HEK293 (cell line): ENCODE results near the gene ELL.

Experiments
- CTCF ChIA-PET: fragments of 350-600 bp; formaldehyde crosslinking; extraction: SDS; loops from one replicate; lab custom pipeline; 2021; ENCODE audit warnings: antibody characterized with exemption; lab: Yijun Ruan, JAX
- POLR2A ChIA-PET: fragments of 300-600 bp; formaldehyde crosslinking; extraction: SDS; loops from one replicate; lab custom pipeline; 2020; ENCODE audit warnings: antibody characterized with exemption, inconsistent platforms; lab: Yijun Ruan, JAX
- H3K27ac ChIP-seq: fragments of 200-500 bp; sonication (Bioruptor generic); 2 replicates; pipeline ENCODE4 v1.5.1; 2014; ENCODE audit warnings: low read depth, low read length, control low read depth, inconsistent platforms; ENCODE audit errors: extremely low read depth
- H3K36me3 ChIP-seq, 2 experiments: fragments of 200-500 bp in 1 of 2; sonication (Bioruptor generic) in 1 of 2; 1 replicate in 1 of 2; 2 replicates in 1 of 2; pipeline ENCODE4 v1.5.1; 2014 to 2017; ENCODE audit warnings: inconsistent platforms in 2 of 2, low read length in 2 of 2; ENCODE audit not compliant: control insufficient read depth in 2 of 2, insufficient read depth in 1 of 2
- H3K4me1 ChIP-seq: fragments of 200-500 bp; sonication (Bioruptor generic); 2 replicates; pipeline ENCODE4 v1.5.1; 2014; ENCODE audit warnings: mild to moderate bottlenecking, low read length, inconsistent platforms; ENCODE audit not compliant: control insufficient read depth, insufficient read depth
- H3K4me3 ChIP-seq: 2 replicates; pipeline ENCODE4 v1.5.1; 2011; ENCODE audit warnings: low read depth, mild to moderate bottlenecking, control low read depth, low read length, moderate library complexity
- H3K9me3 ChIP-seq: fragments of 200-500 bp; sonication (Bioruptor generic); 2 replicates; pipeline ENCODE4 v1.5.1; 2014; ENCODE audit warnings: low read depth, low read length, inconsistent platforms; ENCODE audit not compliant: control insufficient read depth, insufficient read depth
- BCL11A ChIP-seq: fragments of 450-650 bp; formaldehyde crosslinking; IDR thresholded peaks from 2 replicates; pipeline ENCODE4 v1.5.1; 2016; ENCODE audit warnings: low read depth, missing biosample characterization, missing genetic modification characterization
- FEZF1 ChIP-seq: fragments of 450-650 bp; formaldehyde crosslinking; IDR thresholded peaks from 2 replicates; pipeline ENCODE4 v1.5.1; 2016; ENCODE audit warnings: missing biosample characterization, missing genetic modification characterization
- KLF8 ChIP-seq: fragments of 450-650 bp; formaldehyde crosslinking; IDR thresholded peaks from 2 replicates; pipeline ENCODE4 v1.5.1; 2016; ENCODE audit warnings: missing biosample characterization, missing genetic modification characterization
- ZIC2 ChIP-seq: fragments of 450-650 bp; formaldehyde crosslinking; IDR thresholded peaks from 2 replicates; pipeline ENCODE4 v1.5.1; 2016; ENCODE audit warnings: missing biosample characterization, missing genetic modification characterization
- ZNF10 ChIP-seq: fragments of 450-650 bp; formaldehyde crosslinking; IDR thresholded peaks from 2 replicates; pipeline ENCODE4 v1.5.1; 2017; ENCODE audit warnings: missing biosample characterization, missing genetic modification characterization
- ZNF426 ChIP-seq: fragments of 450-650 bp; formaldehyde crosslinking; IDR thresholded peaks from 2 replicates; pipeline ENCODE4 v1.5.1; 2017; ENCODE audit warnings: missing biosample characterization, missing genetic modification characterization, mild to moderate bottlenecking, inconsistent platforms, moderate library complexity
- ZNF600 ChIP-seq: fragments of 450-650 bp; formaldehyde crosslinking; IDR thresholded peaks from 2 replicates; pipeline ENCODE4 v1.5.1; 2016; ENCODE audit warnings: missing biosample characterization, missing genetic modification characterization
- ZNF654 ChIP-seq: fragments of 450-650 bp; formaldehyde crosslinking; IDR thresholded peaks from 2 replicates; pipeline ENCODE4 v1.5.1; 2016; ENCODE audit warnings: low read depth, missing biosample characterization, missing genetic modification characterization
- ZNF677 ChIP-seq: fragments of 450-650 bp; IDR thresholded peaks from 2 replicates; pipeline ENCODE4 v1.5.0; 2018; ENCODE audit warnings: missing biosample characterization, mild to moderate bottlenecking, missing genetic modification characterization, moderate library complexity
- TF ChIP-seq, protein P1 (sequence below): fragments of 450-650 bp; formaldehyde crosslinking; IDR thresholded peaks from 2 replicates; pipeline ENCODE4 v1.5.1; 2016; ENCODE audit warnings: missing biosample characterization, missing genetic modification characterization
- TF ChIP-seq, protein P2 (sequence below): fragments of 450-650 bp; formaldehyde crosslinking; IDR thresholded peaks from 2 replicates; pipeline ENCODE4 v1.5.1; 2017; ENCODE audit warnings: missing biosample characterization, missing genetic modification characterization
- TF ChIP-seq, protein P3 (sequence below): fragments of 450-650 bp; formaldehyde crosslinking; IDR thresholded peaks from 2 replicates; pipeline ENCODE4 v1.5.1; 2016; ENCODE audit warnings: missing biosample characterization, missing genetic modification characterization, low read depth
- TF ChIP-seq, protein P4 (sequence below): fragments of 450-650 bp; formaldehyde crosslinking; optimal IDR thresholded peaks from 2 replicates; pipeline ENCODE3; 2016; ENCODE audit warnings: missing biosample characterization, mild to moderate bottlenecking, missing genetic modification characterization
- TF ChIP-seq, protein P5 (sequence below): fragments of 450-650 bp; formaldehyde crosslinking; IDR thresholded peaks from 2 replicates; pipeline ENCODE4 v1.5.1; 2016; ENCODE audit warnings: missing biosample characterization, missing genetic modification characterization

Gene ELL

DNA sequence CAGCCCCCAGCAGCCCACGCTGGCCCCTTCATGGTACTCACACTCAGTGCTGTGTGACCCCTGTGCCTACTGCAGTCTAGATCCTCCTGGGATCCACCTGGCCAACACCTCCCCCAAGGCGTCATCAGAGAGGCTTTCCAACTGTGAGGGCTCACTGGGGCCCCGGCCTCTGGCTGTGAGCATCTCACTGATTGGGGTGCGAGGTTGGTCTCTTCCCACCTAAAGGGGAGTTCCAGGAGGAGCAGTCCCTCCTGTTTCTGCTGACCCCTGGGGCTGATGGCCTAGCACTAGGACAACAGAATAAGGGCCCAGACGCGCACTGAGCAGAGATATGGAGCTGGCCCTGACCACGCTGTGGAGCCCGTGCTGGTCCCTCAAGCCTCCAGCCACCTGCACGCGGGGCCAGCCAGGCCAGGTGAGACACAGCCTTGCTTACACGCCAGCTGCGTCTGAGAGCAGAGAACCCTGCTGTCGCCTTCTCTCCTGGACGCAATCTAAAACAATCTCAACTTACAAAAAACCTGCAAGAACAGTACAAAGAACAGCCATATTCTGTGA lies 32.2 kb downstream of the ELL start:
- peaks cover 10% of the 10 kb centered on the region for H3K4me1 ChIP-seq
- CTCF ChIA-PET, result interaction anchor here (0.7 to 2.0 kb wide), 7 partner anchors 22 to 187 kb away, joined by 3 to 14 read pairs (median 5); no protein-coding TSS in a partner anchor
- no peak for TF ChIP-seq ZNF600 (tag by site-specific recombination)
- TF ChIP-seq ZIC2 (tag by site-specific recombination), result peak; percentile 67
- TF ChIP-seq, all 188 proteins: peak for 1
- Histone ChIP-seq H3K9me3 (no peaks in the 10 kb centered on the region), H3K27ac (no peak overlapping the region), H3K4me3 (no peak overlapping the region), H3K36me3 (no peaks in the 10 kb centered on the region)
- POLR2A ChIA-PET, result no interaction called here

DNA sequence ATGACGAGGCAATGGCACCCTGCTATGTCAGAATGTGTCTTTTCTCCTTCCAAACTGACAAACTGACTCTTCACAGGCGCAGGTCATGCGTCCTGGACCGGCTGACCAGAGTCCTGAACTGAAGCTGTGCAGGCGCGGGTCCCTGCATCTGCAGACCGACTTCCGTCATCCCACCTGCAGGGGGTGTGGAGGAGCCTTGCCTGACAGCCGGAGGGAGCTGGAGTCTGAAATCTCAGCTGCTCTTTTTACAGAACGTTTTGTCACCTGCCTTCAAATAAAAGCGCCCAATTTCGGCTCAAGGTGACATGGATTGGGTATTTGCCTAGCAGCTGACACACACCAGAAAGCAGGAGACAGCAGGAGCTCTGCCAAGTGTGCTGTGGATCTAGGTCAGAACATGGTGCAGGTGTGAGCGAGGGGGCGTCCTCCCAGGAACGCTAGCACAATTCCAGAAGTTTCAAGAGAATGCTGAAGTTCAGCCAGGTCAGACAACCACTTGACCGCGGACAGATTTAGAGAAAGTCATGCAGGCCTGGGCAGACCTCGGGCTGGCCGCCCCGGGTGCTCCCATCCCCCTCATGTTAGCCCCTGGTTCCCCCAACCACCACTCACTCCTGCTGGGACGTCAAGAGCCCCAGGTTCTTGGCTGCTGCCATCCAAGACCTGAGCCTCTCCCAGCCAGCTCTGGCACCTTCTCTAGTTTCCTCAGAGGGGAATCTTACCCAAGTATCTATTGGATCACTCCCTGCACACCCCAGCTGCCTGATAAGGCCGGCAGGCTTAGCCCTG lies 32.8 kb downstream of the ELL start:
- POLR2A ChIA-PET, result interaction anchor here (0.6 to 1.3 kb wide), 5 partner anchors 11 to 355 kb away, joined by 3 to 5 read pairs (median 3); partner anchors contain the start of genes REX1BD and UBA52
- Histone ChIP-seq H3K27ac (no peak overlapping the region), H3K4me1 (peaks cover 10% of the 10 kb centered on the region), H3K4me3 (no peak overlapping the region), H3K36me3 (no peaks in the 10 kb centered on the region), H3K9me3 (no peaks in the 10 kb centered on the region)
- CTCF ChIA-PET, result interaction anchor here (0.6 to 2.0 kb wide), 15 partner anchors 8 to 939 kb away, joined by 3 to 14 read pairs (median 4); no protein-coding TSS in a partner anchor
- TF ChIP-seq ZNF600 (tag by site-specific recombination), result peak; percentile 81
- no peak for TF ChIP-seq BCL11A
- peak; percentile 49; the same call in 1 of the 2 replicates for TF ChIP-seq FEZF1 (tag by site-specific recombination)
- TF ChIP-seq ZNF654, result peak; percentile 25
- TF ChIP-seq, protein P1, sequence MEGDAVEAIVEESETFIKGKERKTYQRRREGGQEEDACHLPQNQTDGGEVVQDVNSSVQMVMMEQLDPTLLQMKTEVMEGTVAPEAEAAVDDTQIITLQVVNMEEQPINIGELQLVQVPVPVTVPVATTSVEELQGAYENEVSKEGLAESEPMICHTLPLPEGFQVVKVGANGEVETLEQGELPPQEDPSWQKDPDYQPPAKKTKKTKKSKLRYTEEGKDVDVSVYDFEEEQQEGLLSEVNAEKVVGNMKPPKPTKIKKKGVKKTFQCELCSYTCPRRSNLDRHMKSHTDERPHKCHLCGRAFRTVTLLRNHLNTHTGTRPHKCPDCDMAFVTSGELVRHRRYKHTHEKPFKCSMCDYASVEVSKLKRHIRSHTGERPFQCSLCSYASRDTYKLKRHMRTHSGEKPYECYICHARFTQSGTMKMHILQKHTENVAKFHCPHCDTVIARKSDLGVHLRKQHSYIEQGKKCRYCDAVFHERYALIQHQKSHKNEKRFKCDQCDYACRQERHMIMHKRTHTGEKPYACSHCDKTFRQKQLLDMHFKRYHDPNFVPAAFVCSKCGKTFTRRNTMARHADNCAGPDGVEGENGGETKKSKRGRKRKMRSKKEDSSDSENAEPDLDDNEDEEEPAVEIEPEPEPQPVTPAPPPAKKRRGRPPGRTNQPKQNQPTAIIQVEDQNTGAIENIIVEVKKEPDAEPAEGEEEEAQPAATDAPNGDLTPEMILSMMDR (tag by site-specific recombination), result peak; percentile 47; the same call in 1 of the 2 replicates
- TF ChIP-seq, protein P2, sequence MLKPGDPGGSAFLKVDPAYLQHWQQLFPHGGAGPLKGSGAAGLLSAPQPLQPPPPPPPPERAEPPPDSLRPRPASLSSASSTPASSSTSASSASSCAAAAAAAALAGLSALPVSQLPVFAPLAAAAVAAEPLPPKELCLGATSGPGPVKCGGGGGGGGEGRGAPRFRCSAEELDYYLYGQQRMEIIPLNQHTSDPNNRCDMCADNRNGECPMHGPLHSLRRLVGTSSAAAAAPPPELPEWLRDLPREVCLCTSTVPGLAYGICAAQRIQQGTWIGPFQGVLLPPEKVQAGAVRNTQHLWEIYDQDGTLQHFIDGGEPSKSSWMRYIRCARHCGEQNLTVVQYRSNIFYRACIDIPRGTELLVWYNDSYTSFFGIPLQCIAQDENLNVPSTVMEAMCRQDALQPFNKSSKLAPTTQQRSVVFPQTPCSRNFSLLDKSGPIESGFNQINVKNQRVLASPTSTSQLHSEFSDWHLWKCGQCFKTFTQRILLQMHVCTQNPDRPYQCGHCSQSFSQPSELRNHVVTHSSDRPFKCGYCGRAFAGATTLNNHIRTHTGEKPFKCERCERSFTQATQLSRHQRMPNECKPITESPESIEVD (tag by site-specific recombination), result no peak
- TF ChIP-seq, protein P3, sequence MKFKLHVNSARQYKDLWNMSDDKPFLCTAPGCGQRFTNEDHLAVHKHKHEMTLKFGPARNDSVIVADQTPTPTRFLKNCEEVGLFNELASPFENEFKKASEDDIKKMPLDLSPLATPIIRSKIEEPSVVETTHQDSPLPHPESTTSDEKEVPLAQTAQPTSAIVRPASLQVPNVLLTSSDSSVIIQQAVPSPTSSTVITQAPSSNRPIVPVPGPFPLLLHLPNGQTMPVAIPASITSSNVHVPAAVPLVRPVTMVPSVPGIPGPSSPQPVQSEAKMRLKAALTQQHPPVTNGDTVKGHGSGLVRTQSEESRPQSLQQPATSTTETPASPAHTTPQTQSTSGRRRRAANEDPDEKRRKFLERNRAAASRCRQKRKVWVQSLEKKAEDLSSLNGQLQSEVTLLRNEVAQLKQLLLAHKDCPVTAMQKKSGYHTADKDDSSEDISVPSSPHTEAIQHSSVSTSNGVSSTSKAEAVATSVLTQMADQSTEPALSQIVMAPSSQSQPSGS (tag by site-specific recombination), result no peak
- TF ChIP-seq, protein P4, sequence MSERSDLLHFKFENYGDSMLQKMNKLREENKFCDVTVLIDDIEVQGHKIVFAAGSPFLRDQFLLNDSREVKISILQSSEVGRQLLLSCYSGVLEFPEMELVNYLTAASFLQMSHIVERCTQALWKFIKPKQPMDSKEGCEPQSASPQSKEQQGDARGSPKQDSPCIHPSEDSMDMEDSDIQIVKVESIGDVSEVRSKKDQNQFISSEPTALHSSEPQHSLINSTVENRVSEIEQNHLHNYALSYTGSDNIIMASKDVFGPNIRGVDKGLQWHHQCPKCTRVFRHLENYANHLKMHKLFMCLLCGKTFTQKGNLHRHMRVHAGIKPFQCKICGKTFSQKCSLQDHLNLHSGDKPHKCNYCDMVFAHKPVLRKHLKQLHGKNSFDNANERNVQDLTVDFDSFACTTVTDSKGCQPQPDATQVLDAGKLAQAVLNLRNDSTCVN (tag by site-specific recombination), result no peak
- no peak for TF ChIP-seq KLF8
- TF ChIP-seq, protein P5, sequence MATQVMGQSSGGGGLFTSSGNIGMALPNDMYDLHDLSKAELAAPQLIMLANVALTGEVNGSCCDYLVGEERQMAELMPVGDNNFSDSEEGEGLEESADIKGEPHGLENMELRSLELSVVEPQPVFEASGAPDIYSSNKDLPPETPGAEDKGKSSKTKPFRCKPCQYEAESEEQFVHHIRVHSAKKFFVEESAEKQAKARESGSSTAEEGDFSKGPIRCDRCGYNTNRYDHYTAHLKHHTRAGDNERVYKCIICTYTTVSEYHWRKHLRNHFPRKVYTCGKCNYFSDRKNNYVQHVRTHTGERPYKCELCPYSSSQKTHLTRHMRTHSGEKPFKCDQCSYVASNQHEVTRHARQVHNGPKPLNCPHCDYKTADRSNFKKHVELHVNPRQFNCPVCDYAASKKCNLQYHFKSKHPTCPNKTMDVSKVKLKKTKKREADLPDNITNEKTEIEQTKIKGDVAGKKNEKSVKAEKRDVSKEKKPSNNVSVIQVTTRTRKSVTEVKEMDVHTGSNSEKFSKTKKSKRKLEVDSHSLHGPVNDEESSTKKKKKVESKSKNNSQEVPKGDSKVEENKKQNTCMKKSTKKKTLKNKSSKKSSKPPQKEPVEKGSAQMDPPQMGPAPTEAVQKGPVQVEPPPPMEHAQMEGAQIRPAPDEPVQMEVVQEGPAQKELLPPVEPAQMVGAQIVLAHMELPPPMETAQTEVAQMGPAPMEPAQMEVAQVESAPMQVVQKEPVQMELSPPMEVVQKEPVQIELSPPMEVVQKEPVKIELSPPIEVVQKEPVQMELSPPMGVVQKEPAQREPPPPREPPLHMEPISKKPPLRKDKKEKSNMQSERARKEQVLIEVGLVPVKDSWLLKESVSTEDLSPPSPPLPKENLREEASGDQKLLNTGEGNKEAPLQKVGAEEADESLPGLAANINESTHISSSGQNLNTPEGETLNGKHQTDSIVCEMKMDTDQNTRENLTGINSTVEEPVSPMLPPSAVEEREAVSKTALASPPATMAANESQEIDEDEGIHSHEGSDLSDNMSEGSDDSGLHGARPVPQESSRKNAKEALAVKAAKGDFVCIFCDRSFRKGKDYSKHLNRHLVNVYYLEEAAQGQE, result peak; percentile 72
- TF ChIP-seq ZNF677 (tag by site-specific recombination), result no peak
- TF ChIP-seq ZNF10, result no peak
- TF ChIP-seq ZNF426 (tag by site-specific recombination), result no peak
